HG03432 (cell line): ENCODE data around the gene PGGHG.
"Not testable (repeated sequence)": the region's sequence is repeated elsewhere in the genome, so short reads cannot be mapped to it uniquely, and the experiment has no call there.

Experiments used
- ATAC-seq: cut with Tn5 transposase; IDR thresholded peaks from one replicate; pipeline ENCODE4 v1.9.1; 2021; ENCODE audit warnings: mild to moderate bottlenecking, moderate library complexity; ENCODE audit not compliant: unreplicated experiment

Gene PGGHG

DNA sequence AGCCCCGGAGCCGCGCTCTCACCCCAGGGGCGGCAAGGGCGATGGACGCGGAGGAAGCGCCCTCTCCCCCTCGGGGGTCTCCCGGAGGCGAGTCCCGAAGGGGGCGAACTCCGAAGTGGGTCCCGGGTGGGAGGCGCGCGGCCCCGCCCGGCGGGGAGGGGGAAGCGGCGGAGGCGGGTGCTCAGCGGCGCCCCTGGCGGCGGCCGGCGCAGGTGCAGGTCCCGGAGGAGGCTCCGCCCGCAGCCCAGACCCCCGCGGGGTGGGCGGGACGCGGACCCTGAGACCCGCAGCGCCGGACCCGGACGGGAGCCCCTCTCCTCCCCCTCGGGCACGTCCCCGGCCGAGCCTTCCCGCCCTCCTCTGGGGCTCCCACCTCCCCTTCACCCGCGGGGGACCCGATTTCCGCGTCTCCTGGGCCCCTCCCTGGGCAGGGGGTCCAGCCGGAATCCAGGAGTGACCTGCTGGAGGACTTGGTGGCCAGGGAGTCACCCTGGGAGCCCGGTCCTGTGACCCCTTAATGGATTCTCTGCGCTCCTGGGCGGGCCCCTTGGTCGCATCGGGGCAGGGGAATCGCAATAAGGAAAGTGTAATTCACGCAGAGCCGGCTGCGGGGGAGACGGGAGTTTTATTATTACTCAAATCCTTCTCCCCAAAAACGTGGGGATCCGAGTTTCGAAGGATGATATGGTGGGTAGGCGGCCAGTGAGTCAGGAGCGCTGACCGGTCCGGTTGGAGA lies 22.3 kb downstream of the PGGHG start:
- ATAC-seq, result peak; percentile 43

DNA sequence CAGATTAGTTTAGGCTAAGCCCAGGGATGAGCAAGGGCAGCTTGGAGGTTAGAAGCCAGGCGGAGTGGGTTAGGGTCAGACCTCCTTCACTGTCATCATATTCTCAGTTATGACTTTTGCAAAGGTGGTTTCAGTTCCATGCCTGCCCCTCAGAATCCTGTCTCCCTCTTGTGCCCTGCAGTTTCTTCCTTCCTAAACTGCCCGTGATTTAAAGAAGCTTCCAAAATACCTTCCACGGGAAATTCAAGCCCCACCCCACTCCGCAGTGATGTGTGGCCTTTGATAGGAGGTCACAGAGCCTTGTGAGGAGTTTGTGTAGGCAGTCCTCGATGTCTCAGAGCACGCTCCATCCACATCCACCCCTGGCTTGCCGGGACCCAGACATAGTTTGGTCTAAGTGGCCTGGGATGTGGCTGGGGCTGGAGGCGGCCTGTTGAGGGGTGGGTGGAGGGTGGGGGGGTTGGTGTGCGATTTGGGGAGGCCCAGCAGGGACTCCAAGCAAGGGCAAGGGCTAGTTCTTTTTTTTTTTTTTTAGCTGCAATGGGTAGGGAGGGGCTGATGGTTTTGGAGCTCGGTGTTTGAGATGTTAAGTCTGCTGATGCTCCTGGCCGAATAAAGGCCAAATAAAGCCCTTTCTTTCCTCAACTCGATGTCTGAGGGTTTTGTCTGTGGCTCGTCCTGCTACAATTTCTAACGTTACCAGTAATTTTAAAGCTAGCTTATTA lies 23.3 kb downstream of the PGGHG start:
- no peak for ATAC-seq

DNA sequence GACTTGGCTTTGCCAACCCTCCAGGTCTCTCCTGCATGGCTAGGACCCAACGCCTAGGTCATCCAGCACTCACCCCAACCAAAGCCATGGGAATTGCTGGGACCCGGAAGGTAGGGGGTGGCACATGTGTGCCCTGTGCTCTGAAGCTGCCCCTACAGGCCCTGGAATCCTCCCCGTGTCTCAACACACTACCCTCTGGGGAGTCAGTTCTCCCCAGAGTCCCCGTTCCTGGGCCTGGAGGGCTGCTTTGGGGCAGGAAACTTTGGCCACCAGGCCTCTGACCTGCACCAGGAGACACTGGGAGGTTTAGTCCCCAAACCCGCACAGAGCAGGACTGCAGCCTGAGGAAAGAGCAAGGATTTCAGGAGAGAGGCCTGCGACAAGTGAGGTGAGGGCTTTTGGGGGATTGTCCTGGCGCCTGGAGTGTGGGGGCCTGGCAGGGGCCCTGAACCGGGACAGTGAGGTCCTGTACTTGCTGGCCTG lies 24.4 kb downstream of the PGGHG start:
- ATAC-seq, result no peak

DNA sequence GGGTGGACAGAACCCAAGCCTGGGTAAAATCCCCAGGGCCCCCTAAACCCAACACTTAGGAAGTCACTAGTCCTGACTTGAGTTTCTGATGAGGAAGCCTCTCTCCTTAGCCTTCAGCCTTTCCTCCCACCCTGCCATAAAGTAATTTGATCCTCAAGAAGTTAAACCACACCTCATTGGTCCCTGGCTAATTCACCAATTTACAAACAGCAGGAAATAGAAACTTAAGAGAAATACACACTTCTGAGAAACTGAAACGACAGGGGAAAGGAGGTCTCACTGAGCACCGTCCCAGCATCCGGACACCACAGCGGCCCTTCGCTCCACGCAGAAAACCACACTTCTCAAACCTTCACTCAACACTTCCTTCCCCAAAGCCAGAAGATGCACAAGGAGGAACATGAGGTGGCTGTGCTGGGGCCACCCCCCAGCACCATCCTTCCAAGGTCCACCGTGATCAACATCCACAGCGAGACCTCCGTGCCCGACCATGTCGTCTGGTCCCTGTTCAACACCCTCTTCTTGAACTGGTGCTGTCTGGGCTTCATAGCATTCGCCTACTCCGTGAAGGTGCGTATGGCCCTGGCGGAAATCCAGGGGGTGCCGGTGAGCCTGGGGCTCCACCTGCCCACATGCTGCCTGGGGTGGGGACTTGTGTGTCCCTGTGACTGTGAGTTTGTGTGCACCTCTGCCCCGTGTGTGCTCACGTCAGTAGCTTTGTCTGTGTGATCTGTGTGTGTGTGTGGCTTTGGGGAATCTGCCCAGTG lies 25.0 kb downstream of the PGGHG start, which contains the start of gene IFITM1:
IFITM1 (plus strand) TSS at position 254 of the 767 bp plus-strand sequence; CDS start at position 385, 131 bp downstream.
- peak; percentile 27 for ATAC-seq

DNA sequence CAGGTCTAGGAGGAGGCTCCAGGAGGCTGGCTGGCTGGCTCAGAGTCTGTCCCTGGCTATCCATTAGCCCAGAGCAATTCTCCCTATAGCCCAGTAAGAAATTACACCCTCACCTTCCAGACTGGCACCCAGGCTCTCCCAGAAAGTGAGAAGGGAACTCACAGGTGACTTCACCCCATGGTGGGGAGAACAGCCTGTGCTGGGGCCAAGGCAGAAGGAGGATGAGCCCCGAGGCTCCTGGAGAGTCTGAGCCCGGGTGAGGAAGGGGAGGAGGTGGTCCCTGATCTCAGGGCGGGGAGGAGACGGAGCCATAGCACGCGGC lies 25.6 kb downstream of the PGGHG start:
- ATAC-seq, result not testable (repeated sequence)

DNA sequence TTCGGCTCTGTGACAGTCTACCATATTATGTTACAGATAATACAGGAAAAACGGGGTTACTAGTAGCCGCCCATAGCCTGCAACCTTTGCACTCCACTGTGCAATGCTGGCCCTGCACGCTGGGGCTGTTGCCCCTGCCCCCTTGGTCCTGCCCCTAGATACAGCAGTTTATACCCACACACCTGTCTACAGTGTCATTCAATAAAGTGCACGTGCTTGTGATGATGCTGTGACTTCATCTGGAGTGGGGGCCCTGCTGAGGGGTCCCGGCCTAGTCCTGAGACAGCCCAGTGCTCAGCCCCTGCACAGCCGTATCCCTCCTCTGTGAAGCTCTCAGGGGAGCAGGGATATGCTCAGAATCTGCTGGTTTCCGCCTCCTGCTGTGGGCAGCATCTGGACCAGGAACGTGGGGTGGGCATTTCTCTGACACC lies 26.1 kb downstream of the PGGHG start:
- no peak for ATAC-seq

DNA sequence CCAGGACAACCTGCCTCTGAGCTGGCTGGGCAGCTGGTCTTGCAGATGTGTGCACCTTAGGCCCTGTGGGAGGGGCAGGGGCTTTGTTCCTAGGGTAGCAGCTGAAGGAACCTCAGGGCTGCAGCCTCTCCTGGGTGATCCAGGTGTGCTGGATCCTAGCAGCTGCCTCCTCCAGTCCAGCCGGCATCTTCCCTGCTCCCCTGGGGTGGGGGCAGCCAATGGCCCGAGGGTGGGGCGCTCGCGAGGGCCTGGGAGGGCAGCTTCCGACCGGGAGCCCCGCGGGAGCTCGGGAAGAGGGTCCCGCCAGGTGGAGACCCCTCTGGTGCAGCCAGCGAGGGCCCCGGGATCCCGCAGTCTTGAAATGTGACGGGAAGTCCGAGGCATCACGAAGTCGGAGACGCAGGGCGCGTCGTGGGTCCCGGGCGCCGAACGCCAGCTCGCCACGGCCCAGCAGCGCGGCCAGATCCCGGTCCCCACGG lies 26.6 kb downstream of the PGGHG start:
- ATAC-seq, result no peak

DNA sequence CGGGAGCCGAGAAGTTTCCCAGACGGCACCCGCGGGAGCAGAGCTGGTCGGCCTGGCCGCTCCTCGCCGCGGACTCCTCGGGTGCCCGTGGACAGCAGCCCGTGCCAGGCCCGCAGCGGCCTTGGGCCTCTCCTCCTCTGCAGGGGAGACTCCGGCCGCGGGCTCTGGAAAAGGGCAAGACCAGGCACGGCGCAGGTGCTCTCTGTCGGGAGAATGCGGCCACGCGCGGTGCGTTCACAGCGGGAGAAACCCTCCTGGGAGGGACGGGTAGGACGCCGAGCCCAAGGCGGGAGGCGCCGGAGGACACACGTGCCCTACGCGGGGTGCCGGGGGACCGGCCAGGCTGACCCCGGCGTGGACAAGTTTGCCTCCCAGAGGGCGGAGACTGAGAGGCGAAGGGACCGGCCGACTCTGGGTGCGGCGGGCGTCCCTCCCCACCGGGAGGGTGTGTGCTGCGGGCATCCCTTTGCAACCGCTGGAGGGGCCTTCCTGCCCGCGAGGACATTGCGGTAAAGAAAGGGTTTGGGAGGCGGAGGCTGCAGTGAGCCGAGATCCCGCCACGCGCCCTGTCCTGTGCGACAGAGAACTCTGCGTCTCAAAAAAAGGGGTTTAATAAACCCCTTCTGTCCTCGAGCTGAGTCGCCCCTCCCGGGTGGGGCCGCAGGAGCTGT lies 27.2 kb downstream of the PGGHG start:
- no peak for ATAC-seq

DNA sequence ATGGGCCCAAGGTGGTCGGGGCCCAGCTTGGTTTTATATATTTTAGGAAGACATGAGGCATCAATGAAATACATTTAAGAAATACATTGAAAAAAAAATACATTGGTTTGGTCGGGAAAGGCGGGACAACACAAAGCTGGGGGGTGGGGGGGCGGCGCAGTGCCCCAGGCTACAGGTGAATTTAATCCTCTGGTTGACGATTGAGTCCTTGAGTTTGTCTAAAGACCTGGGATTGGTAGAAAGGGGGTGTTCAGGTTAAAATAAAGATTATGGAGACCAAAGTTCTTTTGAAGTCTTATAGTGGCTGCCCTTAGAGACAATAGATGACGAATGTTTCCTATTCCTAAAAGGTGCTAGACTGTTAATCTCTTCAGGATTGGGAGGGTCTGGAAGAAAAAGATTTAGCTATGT lies 28.0 kb downstream of the PGGHG start:
- ATAC-seq, result no peak

DNA sequence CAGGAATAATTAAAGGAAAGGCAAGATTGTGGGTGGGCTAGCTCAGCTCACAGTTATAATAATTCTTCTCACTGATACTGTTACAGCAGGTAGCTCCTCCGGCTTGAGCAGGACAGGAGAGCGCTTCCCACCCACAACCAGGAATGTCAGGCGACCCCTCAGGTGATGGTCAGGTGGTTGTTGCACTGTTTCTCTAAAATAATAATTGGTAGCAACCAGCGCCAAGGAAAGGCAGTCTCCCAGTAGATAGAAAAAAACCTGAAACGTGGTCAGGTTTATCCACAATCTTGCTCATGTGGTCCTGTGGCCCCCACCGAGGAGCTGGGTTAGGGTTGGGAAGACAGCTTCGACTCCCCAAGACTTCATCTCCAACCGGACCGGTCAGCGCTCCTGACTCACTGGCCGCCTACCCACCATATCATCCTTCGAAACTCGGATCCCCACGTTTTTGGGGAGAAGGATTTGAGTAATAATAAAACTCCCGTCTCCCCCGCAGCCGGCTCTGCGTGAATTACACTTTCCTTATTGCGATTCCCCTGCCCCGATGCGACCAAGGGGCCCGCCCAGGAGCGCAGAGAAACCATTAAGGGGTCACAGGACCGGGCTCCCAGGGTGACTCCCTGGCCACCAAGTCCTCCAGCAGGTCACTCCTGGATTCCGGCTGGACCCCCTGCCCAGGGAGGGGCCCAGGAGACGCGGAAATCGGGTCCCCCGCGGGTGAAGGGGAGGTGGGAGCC lies 28.9 kb downstream of the PGGHG start:
- ATAC-seq, result peak; percentile 2

DNA sequence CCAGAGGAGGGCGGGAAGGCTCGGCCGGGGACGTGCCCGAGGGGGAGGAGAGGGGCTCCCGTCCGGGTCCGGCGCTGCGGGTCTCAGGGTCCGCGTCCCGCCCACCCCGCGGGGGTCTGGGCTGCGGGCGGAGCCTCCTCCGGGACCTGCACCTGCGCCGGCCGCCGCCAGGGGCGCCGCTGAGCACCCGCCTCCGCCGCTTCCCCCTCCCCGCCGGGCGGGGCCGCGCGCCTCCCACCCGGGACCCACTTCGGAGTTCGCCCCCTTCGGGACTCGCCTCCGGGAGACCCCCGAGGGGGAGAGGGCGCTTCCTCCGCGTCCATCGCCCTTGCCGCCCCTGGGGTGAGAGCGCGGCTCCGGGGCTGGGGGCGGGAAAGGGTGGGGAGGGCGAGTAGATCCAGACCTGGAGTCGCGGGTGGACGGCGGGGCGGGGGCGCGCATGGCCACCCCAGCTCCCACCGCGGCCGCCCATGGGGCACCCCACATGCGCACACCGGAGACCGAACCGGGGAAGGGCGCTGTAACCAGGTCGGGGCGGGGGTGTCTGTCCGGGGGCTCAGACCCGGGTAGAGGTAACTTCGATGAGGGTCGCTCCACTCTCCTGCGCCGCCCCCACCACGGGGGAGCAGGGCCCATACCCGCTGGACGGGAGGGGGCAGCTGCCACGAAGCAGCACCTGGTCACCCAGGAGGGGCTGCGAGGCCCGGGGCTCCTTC lies 29.6 kb downstream of the PGGHG start:
- ATAC-seq, result peak; percentile 65

DNA sequence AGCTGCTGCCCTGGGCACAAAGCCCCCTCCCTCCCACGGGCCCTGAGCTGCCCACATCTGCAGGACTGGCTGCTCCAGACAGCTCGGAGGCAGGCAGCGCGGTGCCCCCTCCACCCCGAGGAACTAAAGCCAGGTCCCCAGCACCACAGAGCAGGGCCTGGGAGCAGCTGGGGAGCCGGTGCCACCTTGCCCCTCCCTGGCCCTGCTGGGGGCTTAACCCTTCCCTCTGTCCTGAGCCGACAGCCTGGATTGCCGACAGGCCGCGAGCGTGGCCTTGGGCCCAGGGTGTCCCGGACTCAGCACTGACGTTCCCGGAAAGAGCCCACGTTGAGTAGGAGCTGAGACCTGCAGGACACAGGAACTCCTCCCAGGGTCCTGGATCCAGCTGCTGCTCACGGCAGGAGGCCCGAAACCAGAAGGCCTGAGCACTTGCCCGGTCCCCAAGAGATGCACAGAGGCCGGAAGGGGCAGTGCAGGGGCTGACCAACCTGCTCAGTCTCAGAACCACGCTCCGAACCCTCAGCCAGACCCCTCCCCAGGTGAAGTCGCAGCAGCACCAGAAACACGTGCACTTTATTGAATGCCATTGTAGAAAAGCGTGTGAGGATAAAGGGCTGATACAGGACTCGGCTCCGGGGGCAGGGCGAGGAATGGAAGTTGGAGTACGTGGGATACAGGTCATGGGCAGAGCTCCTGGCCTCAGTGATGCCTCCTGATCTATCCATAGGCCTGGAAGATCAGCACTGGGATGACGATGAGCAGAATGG lies 30.4 kb downstream of the PGGHG start:
- ATAC-seq, result peak; percentile 10

DNA sequence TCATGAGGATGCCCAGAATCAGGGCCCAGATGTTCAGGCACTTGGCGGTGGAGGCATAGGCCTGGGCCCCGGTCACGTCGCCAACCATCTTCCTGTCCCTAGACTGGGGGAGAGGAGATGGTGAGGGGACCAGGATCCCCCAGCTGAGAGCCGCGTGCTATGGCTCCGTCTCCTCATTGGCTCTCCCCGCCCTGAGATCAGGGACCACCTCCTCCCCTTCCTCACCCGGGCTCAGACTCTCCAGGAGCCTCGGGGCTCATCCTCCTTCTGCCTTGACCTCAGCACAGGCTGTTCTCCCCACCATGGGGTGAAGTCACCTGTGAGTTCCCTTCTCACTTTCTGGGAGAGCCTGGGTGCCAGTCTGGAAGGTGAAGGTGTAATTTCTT lies 31.0 kb downstream of the PGGHG start:
- ATAC-seq, result not testable (repeated sequence)

DNA sequence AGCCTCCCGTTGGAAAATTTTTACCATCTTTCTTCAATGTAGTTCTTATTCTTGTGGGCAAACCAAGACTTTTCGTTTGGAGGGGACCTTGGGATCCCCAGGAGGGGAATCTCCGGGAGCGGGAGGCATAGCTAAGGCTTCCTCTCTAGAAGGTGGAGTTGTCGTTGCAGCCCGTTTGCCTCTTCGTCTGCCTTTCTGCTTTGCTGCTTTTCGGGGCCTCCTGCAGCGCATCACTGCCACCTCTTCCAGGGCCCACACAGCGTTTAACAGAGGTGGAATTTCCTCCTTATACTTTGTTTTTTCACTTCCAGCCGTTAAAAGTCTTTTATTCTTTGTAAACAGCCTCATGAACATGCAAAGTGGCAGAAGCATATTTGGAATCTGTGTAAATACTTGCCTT lies 35.2 kb downstream of the PGGHG start:
- no peak for ATAC-seq

DNA sequence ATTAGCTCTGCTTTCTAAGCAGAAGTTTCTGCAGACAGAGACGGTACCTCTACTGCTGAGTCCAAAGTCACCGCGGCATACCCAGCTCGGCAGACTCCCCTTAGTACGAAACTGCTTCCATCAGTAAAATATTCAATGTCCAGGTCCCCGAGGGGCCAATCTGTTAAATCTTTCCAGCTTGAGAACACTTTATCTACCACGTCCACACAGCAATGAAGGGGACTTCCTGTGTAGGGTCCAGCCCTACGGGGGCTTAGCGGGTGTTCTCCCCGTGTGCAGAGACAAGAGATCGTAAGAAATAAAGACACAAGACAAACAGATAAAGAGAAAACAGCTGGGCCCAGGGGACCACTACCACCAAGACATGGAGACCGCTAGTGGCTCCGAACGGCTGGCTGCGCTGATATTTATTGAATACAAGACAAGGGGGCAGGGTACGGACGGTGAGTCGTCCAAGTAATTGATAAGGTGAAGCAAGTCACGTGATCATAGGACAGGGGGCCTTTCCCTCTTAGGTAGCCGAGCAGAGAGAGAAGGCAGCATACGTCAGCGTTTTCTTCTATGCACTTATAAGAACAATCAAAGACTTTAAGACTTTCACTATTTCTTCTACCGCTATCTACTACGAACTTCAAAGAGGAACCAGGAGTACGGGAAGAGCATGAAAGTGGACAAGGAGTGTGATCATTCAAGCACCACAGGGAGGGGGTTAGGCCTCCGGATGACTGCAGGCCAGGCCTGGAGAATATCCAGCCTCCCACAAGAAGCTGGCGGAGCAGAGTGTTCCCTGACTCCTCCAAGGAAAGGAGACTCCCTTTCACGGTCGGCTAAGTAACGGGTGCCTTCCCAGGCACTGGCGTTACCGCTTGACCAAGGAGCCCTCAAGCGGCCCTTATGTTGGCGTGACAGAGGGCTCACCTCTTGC lies 35.9 kb downstream of the PGGHG start:
- ATAC-seq, result not testable (repeated sequence)

DNA sequence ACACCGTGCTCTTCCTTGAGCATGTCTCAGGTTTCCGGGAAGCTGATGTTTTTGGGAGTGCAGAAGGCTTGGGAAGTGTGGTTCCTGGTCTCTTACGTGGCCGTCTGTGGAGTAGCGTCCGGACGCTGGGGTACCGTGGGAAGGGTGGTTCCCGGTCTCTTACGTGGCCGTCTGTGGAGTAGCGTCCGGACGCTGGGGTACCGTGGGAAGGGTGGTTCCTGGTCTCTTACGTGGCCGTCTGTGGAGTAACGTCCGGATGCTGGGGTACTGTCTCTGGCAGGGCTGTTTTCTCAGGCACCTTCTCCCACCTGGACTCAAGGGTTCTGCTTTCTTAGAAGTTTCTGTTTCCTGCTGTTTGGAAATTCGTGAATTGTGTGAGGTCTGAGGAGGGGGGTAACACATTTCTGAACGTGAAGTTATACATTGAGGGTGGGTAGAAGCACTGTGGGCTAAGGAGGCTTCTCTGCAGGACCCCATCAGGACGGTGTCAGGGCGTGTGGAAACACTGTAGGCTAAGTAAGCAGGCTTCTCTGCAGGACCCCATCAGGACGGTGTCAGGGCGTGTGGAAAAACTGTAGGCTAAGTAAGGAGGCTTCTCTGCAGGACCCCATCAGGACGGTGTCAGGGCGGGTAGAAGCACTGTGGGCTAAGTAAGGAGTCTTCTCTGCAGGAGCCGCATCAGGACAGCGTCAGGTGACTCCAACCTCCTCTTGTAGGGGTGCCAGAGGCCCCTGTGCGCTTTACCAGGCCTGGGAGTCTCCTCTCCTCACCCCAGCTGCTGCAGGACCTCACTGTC lies 37.1 kb downstream of the PGGHG start:
- no peak for ATAC-seq

DNA sequence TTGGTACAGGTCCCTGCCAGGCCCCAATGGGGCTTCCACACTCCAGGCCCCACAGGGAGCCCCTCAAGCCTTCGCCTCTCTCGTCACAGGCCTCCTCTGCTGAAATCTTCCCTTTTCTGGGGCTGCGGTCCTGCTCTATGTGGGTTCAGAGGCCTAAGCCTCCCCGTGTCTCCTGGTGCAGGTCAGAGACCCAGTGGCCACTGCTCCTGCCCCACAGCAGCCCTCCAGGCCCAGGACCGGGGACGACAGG lies 37.6 kb downstream of the PGGHG start:
- no peak for ATAC-seq
